WTC11 (cell line): ENCODE measurements around the gene CRACR2A. TPM values are rescaled to one million over a fixed set of nuclear protein-coding genes. Genes with fewer than 3 reads are reported as not detected.

Source experiments
- ATAC-seq: fragments of 200-7000 bp; cut with Tn5 transposase; 2 replicates; pipeline ENCODE4 v1.10.0; 2021; ENCODE audit warnings: mild to moderate bottlenecking, moderate library complexity
- CTCF ChIA-PET: fragments of 300-600 bp; sonication (Branson Sonifier 250); formaldehyde crosslinking; loops from one replicate; lab custom pipeline; 2021; ENCODE audit warnings: antibody characterized with exemption; lab: Charles Lee
- POLR2A ChIA-PET: fragments of 350-600 bp; sonication (Branson Sonifier 250); formaldehyde crosslinking; loops from one replicate; lab custom pipeline; 2021; ENCODE audit warnings: antibody characterized with exemption; lab: Charles Lee
- DNase-seq: peaks from one replicate; pipeline ENCODE4 v3.0.0; 2021; ENCODE audit warnings: low spot score
- H3K27ac Mint-ChIP-seq: 2 replicates; pipeline ENCODE4 v1.8.0; 2021; ENCODE audit warnings: mixed read lengths
- H3K27me3 Mint-ChIP-seq: 2 replicates; pipeline ENCODE4 v1.8.0; 2021; ENCODE audit warnings: low read depth, mild to moderate bottlenecking, moderate library complexity, mixed read lengths
- H3K36me3 Mint-ChIP-seq: 2 replicates; pipeline ENCODE4 v1.8.0; 2021; ENCODE audit warnings: mixed read lengths
- H3K4me1 Mint-ChIP-seq: 2 replicates; pipeline ENCODE4 v1.8.0; 2022; ENCODE audit warnings: mixed read lengths
- H3K4me3 Mint-ChIP-seq: 2 replicates; pipeline ENCODE4 v1.8.0; 2021; ENCODE audit warnings: mild to moderate bottlenecking, moderate library complexity, mixed read lengths
- H3K9me3 Mint-ChIP-seq: 2 replicates; pipeline ENCODE4 v1.8.0; 2021; ENCODE audit warnings: mixed read lengths
- CBFB ChIP-seq: sonication (generic); formaldehyde crosslinking; IDR thresholded peaks from 2 replicates; pipeline ENCODE4 v1.8.1; 2022; ENCODE audit warnings: mild to moderate bottlenecking, low read depth, missing genetic modification reagents
- CDX4 ChIP-seq: fragments of 250-450 bp; sonication (Bioruptor Pico); IDR thresholded peaks from 2 replicates; pipeline ENCODE4 v1.9.0; 2021; ENCODE audit warnings: moderate library complexity, mild to moderate bottlenecking, inconsistent platforms, borderline replicate concordance
- FOXJ3 ChIP-seq: sonication (generic); formaldehyde crosslinking; IDR thresholded peaks from 2 replicates; pipeline ENCODE4 v1.9.0; 2021; ENCODE audit warnings: missing genetic modification reagents, mild to moderate bottlenecking, borderline replicate concordance
- GRHL2 ChIP-seq: fragments of 250-450 bp; sonication (Bioruptor Pico); IDR thresholded peaks from 2 replicates; pipeline ENCODE4 v1.8.0; 2022; ENCODE audit warnings: mild to moderate bottlenecking, moderate library complexity; ENCODE audit not compliant: insufficient replicate concordance, severe bottlenecking
- NR3C1 ChIP-seq: sonication (generic); formaldehyde crosslinking; conservative IDR thresholded peaks from 2 replicates; pipeline ENCODE4 v1.8.1; 2023; ENCODE audit warnings: low read depth, mild to moderate bottlenecking, missing genetic modification reagents
- RELA ChIP-seq: sonication (generic); formaldehyde crosslinking; IDR thresholded peaks from 2 replicates; pipeline ENCODE4 v1.8.1; 2022; ENCODE audit warnings: missing genetic modification reagents, mild to moderate bottlenecking, borderline replicate concordance
- RORB ChIP-seq: fragments of 250-450 bp; sonication (Bioruptor Pico); IDR thresholded peaks from 2 replicates; pipeline ENCODE4 v1.9.0; 2021; ENCODE audit warnings: mild to moderate bottlenecking
- SP1 ChIP-seq: sonication (generic); formaldehyde crosslinking; conservative IDR thresholded peaks from 2 replicates; pipeline ENCODE4 v1.8.1; 2022; ENCODE audit warnings: missing genetic modification reagents
- TEAD1 ChIP-seq: sonication (generic); formaldehyde crosslinking; IDR thresholded peaks from 2 replicates; pipeline ENCODE4 v1.8.0; 2022; ENCODE audit warnings: mild to moderate bottlenecking, missing genetic modification reagents
- USF2 ChIP-seq: sonication (generic); formaldehyde crosslinking; IDR thresholded peaks from 2 replicates; pipeline ENCODE4 v1.8.1; 2023; ENCODE audit warnings: mild to moderate bottlenecking, missing genetic modification reagents, moderate library complexity
- ZNF416 ChIP-seq: fragments of 250-450 bp; sonication (Bioruptor Pico); IDR thresholded peaks from 2 replicates; pipeline ENCODE4 v1.9.0; 2021; ENCODE audit warnings: mild to moderate bottlenecking, inconsistent platforms
- ZNF425 ChIP-seq: fragments of 250-450 bp; sonication (Bioruptor Pico); conservative IDR thresholded peaks from 2 replicates; pipeline ENCODE4 v1.9.0; 2021; ENCODE audit warnings: mild to moderate bottlenecking
- total RNA-seq: library from RNA; stranded (reverse); gene quantifications from 3 replicates; pipeline ENCODE4 v1.2.3, GENCODE V29; 2021
- TF ChIP-seq, protein P1 (sequence below): sonication (generic); formaldehyde crosslinking; IDR thresholded peaks from 2 replicates; pipeline ENCODE4 v1.8.0; 2022; ENCODE audit warnings: mild to moderate bottlenecking, missing genetic modification reagents
- TF ChIP-seq, protein P2 (sequence below): fragments of 250-450 bp; sonication (Bioruptor Pico); IDR thresholded peaks from 2 replicates; pipeline ENCODE4 v1.9.0; 2021; ENCODE audit warnings: mild to moderate bottlenecking, borderline replicate concordance

CRACR2A gene
- total RNA-seq, 1 experiment from 2014 or later: 2.6 TPM

DNA sequence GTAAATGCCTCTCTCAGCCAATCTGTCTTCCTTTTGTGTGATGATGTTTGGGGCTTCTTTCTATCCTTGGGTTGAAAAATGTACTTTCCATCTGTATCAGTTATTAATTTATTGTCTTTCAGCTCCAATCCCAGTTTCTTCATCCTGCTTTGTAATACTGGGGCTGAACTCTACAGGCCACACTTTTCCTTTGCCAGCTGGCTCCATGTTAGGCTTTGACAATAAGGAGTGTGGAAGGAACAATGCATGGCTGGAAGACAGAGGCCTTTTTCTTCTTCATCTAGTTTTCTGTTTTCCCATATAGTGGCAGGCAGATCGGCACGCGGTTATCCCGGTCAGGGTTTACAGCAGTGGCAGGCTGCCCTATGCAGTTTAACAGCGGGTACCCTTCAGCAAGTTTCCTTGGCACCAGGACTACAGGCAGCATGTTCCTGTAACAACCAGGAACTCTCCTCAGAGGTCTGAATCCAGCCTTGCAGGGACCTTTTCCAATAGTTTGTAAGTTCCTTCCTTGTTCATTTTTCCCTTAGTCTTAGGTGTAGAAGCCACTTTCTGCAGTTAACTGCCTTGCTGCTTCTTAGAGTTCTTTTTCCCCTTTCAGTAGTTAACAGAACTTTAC, 38.5 kb upstream of the CRACR2A start:
- Mint-ChIP-seq H3K27me3 (no peaks in the 10 kb centered on the region; the same call in 1 of the 2 replicates), H3K36me3 (peaks cover 8% of the 10 kb centered on the region), H3K4me1 (peaks cover 38% of the 10 kb centered on the region), H3K4me3 (no peak overlapping the region), H3K27ac (peak overlapping the region; percentile 66; the same call in 1 of the 2 replicates), H3K9me3 (peaks cover 6% of the 10 kb centered on the region)
- POLR2A ChIA-PET: no interaction called here
- TF ChIP-seq SP1 (CRISPR knock-in tag) (no peak), ZNF416 (CRISPR knock-in tag) (no peak), RORB (CRISPR knock-in tag) (no peak), RELA (CRISPR knock-in tag) (no peak), GRHL2 (CRISPR knock-in tag) (no peak), CDX4 (CRISPR knock-in tag) (no peak), TEAD1 (CRISPR knock-in tag) (no peak), CBFB (no peak)
- TF ChIP-seq, protein P1, sequence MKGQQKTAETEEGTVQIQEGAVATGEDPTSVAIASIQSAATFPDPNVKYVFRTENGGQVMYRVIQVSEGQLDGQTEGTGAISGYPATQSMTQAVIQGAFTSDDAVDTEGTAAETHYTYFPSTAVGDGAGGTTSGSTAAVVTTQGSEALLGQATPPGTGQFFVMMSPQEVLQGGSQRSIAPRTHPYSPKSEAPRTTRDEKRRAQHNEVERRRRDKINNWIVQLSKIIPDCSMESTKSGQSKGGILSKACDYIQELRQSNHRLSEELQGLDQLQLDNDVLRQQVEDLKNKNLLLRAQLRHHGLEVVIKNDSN (CRISPR knock-in tag): no peak
- CTCF ChIA-PET: interaction anchor here (3.2 kb wide), 1 partner anchor 12 kb away, joined by 24 read pairs; no protein-coding TSS in a partner anchor
- DNase-seq: no peak
- ATAC-seq: no peak

DNA sequence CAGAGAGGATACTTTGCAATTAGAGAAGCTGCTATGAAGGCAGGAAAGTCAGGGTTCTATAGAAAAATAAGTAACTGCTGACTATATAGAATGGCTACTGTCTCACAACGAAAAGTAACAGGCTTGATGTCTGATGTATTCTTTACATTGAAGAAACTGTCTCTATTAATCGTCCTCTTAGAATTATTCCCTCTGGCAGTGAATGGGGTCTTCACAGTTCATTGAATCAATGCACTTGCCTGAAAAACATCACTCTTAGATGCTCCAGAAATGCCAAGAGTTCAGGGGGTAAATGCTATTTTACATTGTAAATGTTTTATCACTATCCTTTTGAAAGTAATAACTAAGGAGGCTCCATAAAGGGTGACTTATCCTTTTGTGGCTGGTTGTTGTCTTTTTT, 37.7 kb upstream of the CRACR2A start:
- peaks cover 12% of the 10 kb centered on the region for H3K9me3 Mint-ChIP-seq
- no peaks in the 10 kb centered on the region; the same call in 1 of the 2 replicates for H3K27me3 Mint-ChIP-seq
- H3K27ac Mint-ChIP-seq: no peak overlapping the region
- no peak overlapping the region for H3K4me3 Mint-ChIP-seq
- H3K4me1 Mint-ChIP-seq: peaks cover 38% of the 10 kb centered on the region
- peaks cover 8% of the 10 kb centered on the region for H3K36me3 Mint-ChIP-seq
- ChIA-PET CTCF (interaction anchor here (3.2 kb wide), 1 partner anchor 13 kb away, joined by 24 read pairs; no protein-coding TSS in a partner anchor), POLR2A (no interaction called here)
- ATAC-seq (no peak), DNase-seq (no peak)
- TF ChIP-seq CDX4 (CRISPR knock-in tag) (no peak), NR3C1 (CRISPR knock-in tag) (no peak), FOXJ3 (CRISPR knock-in tag) (no peak), USF2 (CRISPR knock-in tag) (no peak), ZNF425 (CRISPR knock-in tag) (no peak)
- TF ChIP-seq, protein P1 (CRISPR knock-in tag): no peak
- TF ChIP-seq, protein P2, sequence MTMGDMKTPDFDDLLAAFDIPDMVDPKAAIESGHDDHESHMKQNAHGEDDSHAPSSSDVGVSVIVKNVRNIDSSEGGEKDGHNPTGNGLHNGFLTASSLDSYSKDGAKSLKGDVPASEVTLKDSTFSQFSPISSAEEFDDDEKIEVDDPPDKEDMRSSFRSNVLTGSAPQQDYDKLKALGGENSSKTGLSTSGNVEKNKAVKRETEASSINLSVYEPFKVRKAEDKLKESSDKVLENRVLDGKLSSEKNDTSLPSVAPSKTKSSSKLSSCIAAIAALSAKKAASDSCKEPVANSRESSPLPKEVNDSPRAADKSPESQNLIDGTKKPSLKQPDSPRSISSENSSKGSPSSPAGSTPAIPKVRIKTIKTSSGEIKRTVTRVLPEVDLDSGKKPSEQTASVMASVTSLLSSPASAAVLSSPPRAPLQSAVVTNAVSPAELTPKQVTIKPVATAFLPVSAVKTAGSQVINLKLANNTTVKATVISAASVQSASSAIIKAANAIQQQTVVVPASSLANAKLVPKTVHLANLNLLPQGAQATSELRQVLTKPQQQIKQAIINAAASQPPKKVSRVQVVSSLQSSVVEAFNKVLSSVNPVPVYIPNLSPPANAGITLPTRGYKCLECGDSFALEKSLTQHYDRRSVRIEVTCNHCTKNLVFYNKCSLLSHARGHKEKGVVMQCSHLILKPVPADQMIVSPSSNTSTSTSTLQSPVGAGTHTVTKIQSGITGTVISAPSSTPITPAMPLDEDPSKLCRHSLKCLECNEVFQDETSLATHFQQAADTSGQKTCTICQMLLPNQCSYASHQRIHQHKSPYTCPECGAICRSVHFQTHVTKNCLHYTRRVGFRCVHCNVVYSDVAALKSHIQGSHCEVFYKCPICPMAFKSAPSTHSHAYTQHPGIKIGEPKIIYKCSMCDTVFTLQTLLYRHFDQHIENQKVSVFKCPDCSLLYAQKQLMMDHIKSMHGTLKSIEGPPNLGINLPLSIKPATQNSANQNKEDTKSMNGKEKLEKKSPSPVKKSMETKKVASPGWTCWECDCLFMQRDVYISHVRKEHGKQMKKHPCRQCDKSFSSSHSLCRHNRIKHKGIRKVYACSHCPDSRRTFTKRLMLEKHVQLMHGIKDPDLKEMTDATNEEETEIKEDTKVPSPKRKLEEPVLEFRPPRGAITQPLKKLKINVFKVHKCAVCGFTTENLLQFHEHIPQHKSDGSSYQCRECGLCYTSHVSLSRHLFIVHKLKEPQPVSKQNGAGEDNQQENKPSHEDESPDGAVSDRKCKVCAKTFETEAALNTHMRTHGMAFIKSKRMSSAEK (CRISPR knock-in tag): no peak
